Hepatocyte (in vitro differentiated cells): ENCODE measurements around the gene PNRC2. TPM values are rescaled to one million over a fixed set of nuclear protein-coding genes. Genes with fewer than 3 reads are reported as not detected.
"Not testable (repeated sequence)": the region's sequence is repeated elsewhere in the genome, so short reads cannot be mapped to it uniquely, and the experiment has no call there.

Experiments used
- DNase-seq: peaks from one replicate; pipeline ENCODE4 v3.0.0-alpha.2; 2016; ENCODE audit warnings: low spot score
- H2AFZ ChIP-seq: fragments of 200-600 bp; sonication (generic); 2 replicates; pipeline ENCODE4 v1.6.0; 2016; ENCODE audit warnings: antibody characterized with exemption, mild to moderate bottlenecking
- H3K27ac ChIP-seq: fragments of 200-600 bp; sonication (generic); 2 replicates; pipeline ENCODE4 v1.5.1; 2016; ENCODE audit warnings: mild to moderate bottlenecking
- H3K27me3 ChIP-seq: fragments of 200-600 bp; sonication (generic); 2 replicates; pipeline ENCODE4 v1.6.1; 2016
- H3K36me3 ChIP-seq: fragments of 200-600 bp; sonication (generic); replicated peaks from 2 replicates; pipeline ENCODE4 v1.5.1; 2016; ENCODE audit warnings: low read depth; ENCODE audit not compliant: insufficient read depth
- H3K4me1 ChIP-seq: fragments of 200-600 bp; sonication (generic); 2 replicates; pipeline ENCODE4 v1.5.1; 2016; ENCODE audit warnings: mild to moderate bottlenecking, moderate library complexity; ENCODE audit not compliant: insufficient read depth
- H3K4me2 ChIP-seq: fragments of 200-600 bp; sonication (generic); 2 replicates; pipeline ENCODE4 v1.6.0; 2016
- H3K4me3 ChIP-seq: fragments of 200-600 bp; sonication (generic); 2 replicates; pipeline ENCODE4 v1.5.1; 2016; ENCODE audit warnings: mild to moderate bottlenecking
- H3K79me2 ChIP-seq: fragments of 200-600 bp; sonication (generic); 2 replicates; pipeline ENCODE4 v1.6.0; 2017; ENCODE audit warnings: mild to moderate bottlenecking
- H3K9me2 ChIP-seq: fragments of 200-600 bp; sonication (generic); replicated peaks from 2 replicates; pipeline ENCODE4 v1.6.0; 2017; ENCODE audit warnings: mild to moderate bottlenecking; ENCODE audit not compliant: insufficient read depth
- H3K9me3 ChIP-seq: fragments of 200-600 bp; sonication (generic); 2 replicates; pipeline ENCODE4 v1.5.1; 2016; ENCODE audit warnings: low read depth, mild to moderate bottlenecking
- H4K20me1 ChIP-seq: fragments of 200-600 bp; sonication (generic); 2 replicates; pipeline ENCODE4 v1.6.0; 2016; ENCODE audit warnings: mild to moderate bottlenecking; ENCODE audit not compliant: insufficient read depth, poor library complexity, severe bottlenecking
- EZH2 ChIP-seq: fragments of 200-600 bp; sonication (generic); IDR thresholded peaks from 2 replicates; pipeline ENCODE4 v1.6.1; 2016; ENCODE audit warnings: antibody characterized with exemption, mild to moderate bottlenecking, borderline replicate concordance
- EZH2phosphoT487 ChIP-seq: fragments of 200-600 bp; sonication (generic); IDR thresholded peaks from one replicate; pipeline ENCODE4 v1.6.1; 2018; ENCODE audit warnings: antibody characterized with exemption, mild to moderate bottlenecking, low read depth, moderate library complexity; ENCODE audit not compliant: unreplicated experiment, severe bottlenecking
- WGBS: methylation state at CpG from one replicate; pipeline ENCODE4 v1.1.6; 2016; ENCODE audit warnings: low lambda C conversion rate; ENCODE audit errors: missing lambda C conversion rate; 5-methylcytosine and 5-hydroxymethylcytosine counted together
- polyA plus RNA-seq: library from polyadenylated mRNA; unstranded; fragments of >200 nt; fragmentation: Nextera tagmentation; extraction: Ambion mirVana; gene quantifications from 2 replicates; pipeline ENCODE4 v1.2.1, GENCODE V29; 2016
- total RNA-seq: library from RNA; depleted of rRNA; stranded (reverse); fragments of >200 nt; gene quantifications from 2 replicates; pipeline ENCODE4 v1.2.3, GENCODE V29; 2014
- TF ChIP-seq, protein P1 (sequence below): fragments of 200-600 bp; sonication (generic); IDR thresholded peaks from 2 replicates; pipeline ENCODE4 v1.5.1; 2016; ENCODE audit warnings: antibody characterized with exemption, mild to moderate bottlenecking; ENCODE audit not compliant: poor library complexity

The PNRC2 gene
- total and polyA plus RNA-seq, 2 experiments from 2014 or later = 65.8 to 107 TPM

DNA sequence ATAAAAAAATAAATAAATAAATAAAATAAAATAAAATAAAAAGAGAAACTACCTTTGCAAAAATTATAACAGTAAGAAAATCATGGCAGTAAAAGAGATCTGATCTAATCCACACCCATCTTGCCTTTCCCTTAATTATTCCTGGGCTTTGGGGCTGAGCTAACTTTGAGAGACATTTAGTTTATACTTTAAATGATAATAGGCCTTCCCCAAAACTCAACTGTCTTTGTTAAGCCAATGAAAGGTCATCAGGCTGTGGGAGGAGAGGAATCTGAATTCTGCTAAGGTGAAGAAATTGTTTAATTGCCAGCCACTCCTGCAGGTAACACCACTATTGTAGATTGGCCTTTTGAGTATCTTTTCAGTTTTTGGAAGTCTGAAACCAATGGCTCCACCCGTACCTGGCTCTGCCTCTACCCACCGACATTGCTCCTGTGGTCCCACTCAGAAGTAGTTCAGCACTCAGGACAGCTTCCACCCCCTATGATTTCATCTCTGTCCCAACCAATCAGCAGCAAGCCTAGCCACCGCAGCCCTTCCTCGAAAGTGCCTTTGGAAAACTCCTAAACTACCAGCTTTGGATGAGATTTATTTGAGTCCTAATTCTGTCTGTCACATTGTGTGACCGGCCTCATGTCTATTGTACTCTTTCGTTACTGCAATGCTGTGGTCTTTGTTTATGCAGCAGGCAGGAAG is 23.0 kb upstream of the PNRC2 start:
- no peak overlapping the region for H3K27ac ChIP-seq
- no peaks in the 10 kb centered on the region for H3K36me3 ChIP-seq
- no peak overlapping the region for H3K4me2 ChIP-seq
- H3K79me2 ChIP-seq = no peaks in the 10 kb centered on the region
- TF ChIP-seq, protein P1, sequence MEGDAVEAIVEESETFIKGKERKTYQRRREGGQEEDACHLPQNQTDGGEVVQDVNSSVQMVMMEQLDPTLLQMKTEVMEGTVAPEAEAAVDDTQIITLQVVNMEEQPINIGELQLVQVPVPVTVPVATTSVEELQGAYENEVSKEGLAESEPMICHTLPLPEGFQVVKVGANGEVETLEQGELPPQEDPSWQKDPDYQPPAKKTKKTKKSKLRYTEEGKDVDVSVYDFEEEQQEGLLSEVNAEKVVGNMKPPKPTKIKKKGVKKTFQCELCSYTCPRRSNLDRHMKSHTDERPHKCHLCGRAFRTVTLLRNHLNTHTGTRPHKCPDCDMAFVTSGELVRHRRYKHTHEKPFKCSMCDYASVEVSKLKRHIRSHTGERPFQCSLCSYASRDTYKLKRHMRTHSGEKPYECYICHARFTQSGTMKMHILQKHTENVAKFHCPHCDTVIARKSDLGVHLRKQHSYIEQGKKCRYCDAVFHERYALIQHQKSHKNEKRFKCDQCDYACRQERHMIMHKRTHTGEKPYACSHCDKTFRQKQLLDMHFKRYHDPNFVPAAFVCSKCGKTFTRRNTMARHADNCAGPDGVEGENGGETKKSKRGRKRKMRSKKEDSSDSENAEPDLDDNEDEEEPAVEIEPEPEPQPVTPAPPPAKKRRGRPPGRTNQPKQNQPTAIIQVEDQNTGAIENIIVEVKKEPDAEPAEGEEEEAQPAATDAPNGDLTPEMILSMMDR = no peak
- TF ChIP-seq EZH2 (no peak), EZH2phosphoT487 (no peak)
- 22% methylated on average over 6 of the region's 6 CpGs for WGBS
- H4K20me1 ChIP-seq = no peaks in the 10 kb centered on the region
- no peak overlapping the region for H3K4me3 ChIP-seq
- no peaks in the 10 kb centered on the region for H3K27me3 ChIP-seq
- no peak overlapping the region for H2AFZ ChIP-seq
- no peaks in the 10 kb centered on the region for H3K9me3 ChIP-seq
- no peak for DNase-seq
- H3K4me1 ChIP-seq = no peaks in the 10 kb centered on the region
- H3K9me2 ChIP-seq = no peaks in the 10 kb centered on the region

DNA sequence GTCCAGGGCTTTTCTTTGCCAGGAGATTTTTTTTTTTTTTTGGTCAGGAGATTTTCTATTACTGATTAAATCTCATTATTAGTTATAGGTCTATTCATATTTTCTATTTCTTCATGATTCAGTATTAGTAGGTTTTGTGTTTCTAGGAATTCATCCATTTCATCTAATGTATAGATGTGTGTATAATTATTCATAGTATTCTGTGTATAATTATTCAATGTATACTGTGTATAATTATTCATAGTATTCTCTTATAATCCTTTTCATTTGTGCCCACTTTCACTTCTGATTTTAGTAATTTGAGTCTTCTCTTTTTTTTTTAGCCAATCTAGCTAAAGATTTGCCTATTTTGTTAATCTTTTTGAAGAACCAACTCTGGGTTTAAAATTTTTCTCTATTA is 12.3 kb upstream of the PNRC2 start:
- TF ChIP-seq EZH2 (no peak), EZH2phosphoT487 (no peak)
- TF ChIP-seq, protein P1 = no peak
- no peak overlapping the region for H3K4me2 ChIP-seq
- no peak for DNase-seq
- H3K79me2 ChIP-seq = no peaks in the 10 kb centered on the region
- H3K36me3 ChIP-seq = no peaks in the 10 kb centered on the region
- no peaks in the 10 kb centered on the region for H3K4me1 ChIP-seq
- H3K27ac ChIP-seq = no peak overlapping the region
- no peaks in the 10 kb centered on the region for H3K9me3 ChIP-seq
- no peak overlapping the region for H2AFZ ChIP-seq
- H3K4me3 ChIP-seq = no peak overlapping the region
- no peaks in the 10 kb centered on the region for H4K20me1 ChIP-seq
- no peaks in the 10 kb centered on the region for H3K9me2 ChIP-seq
- H3K27me3 ChIP-seq = no peaks in the 10 kb centered on the region

DNA sequence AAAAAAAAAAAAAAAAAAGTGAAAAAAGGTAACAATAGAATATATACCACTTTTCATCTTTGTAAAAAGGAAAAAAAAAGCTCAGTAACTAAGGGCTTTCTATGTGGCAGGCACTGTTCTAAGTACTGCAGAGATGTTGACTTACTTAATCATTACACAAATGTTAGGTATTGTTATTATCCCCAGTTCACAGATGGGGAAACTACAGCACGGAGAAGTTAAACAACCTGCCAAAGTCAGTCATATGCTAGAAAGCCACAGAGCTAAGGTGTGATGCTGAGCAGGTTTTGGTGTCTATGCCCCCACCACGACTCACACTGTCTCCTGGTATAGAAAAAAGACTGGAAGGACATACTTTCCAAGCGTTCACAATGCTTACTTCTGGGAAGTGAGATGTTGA is 6.6 kb upstream of the PNRC2 start:
- H3K9me2 ChIP-seq = no peaks in the 10 kb centered on the region
- no peaks in the 10 kb centered on the region for H3K9me3 ChIP-seq
- H3K27me3 ChIP-seq = no peaks in the 10 kb centered on the region
- no peak overlapping the region for H3K27ac ChIP-seq
- WGBS = 81% methylated on average over 3 of the region's 3 CpGs
- no peak overlapping the region for H3K4me2 ChIP-seq
- no peaks in the 10 kb centered on the region for H3K36me3 ChIP-seq
- H3K4me3 ChIP-seq = no peak overlapping the region
- no peaks in the 10 kb centered on the region for H4K20me1 ChIP-seq
- H3K79me2 ChIP-seq = no peaks in the 10 kb centered on the region
- DNase-seq = no peak
- TF ChIP-seq, protein P1 = no peak
- no peak for TF ChIP-seq EZH2
- no peak for TF ChIP-seq EZH2phosphoT487
- H3K4me1 ChIP-seq = no peaks in the 10 kb centered on the region
- no peak overlapping the region for H2AFZ ChIP-seq

DNA sequence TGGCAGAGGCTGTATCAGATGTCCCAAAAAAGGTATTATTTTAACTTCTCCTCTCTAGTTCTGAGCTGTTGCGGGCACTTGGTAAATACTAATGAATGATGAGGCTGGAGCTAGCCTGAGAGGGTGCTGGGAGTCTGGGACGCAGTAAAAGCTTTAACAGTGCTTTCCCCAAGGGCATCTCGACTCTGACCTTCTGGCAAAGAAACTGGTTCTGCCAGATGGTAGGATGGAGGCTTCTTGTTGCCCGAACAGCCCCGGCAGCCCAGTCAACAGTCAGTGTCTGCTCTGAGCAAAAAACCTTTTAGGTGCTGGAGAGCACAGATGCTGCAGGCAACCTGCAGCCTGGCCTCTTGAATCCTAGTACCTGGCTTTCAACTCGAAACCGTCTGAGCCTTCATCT is 2.5 kb upstream of the PNRC2 start:
- Histone ChIP-seq H3K27ac (no peak overlapping the region), H3K79me2 (peaks cover 22% of the 10 kb centered on the region), H3K4me3 (no peak overlapping the region), H3K9me3 (no peaks in the 10 kb centered on the region), H3K9me2 (no peaks in the 10 kb centered on the region), H3K36me3 (no peaks in the 10 kb centered on the region), H4K20me1 (peaks cover 8% of the 10 kb centered on the region), H3K4me2 (no peak overlapping the region), H3K27me3 (no peaks in the 10 kb centered on the region), H3K4me1 (no peaks in the 10 kb centered on the region), H2AFZ (no peak overlapping the region)
- DNase-seq = peak; percentile 28
- TF ChIP-seq, protein P1 = no peak
- TF ChIP-seq EZH2 (no peak), EZH2phosphoT487 (no peak)
- WGBS = 37% methylated on average over 7 of the region's 7 CpGs

DNA sequence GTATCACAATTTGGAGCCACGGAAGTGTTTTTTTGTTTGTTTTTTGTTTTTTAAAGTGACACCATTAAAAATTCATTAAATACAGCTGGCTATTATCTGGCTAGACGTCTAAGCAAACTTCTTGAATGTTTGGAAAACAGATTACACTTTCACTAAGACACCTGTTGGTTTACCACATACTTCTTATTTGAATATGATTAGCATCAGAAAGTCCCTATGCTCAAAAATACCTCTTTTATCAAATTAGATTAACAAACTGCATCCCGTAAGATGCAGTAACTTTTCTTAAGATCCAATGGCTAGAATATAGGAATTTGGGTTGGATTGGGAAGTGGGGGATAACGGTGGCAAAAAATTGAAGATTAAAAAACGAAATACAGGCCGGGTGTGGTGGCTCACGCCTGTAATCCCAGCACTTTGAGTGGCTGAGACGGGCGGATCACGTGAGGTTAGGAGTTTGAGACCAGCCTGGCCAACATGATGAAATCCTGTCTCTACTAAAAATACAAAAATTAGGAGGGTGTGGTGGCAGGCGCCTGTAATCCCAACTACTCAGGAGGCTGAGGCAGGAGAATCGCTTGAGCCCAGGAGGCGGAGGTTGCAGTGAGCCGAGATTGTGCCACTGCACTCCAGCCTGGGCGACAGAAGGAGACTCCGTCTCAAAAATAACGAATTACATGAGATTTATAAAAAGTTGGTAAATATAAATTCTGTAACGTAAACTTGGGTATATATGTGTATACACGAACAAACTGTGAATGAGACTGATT is 1.4 kb upstream of the PNRC2 start:
- Histone ChIP-seq H3K79me2 (peaks cover 22% of the 10 kb centered on the region), H3K4me2 (peak overlapping the region; percentile 81), H3K27ac (peak overlapping the region; percentile 93), H2AFZ (peak overlapping the region; percentile 47), H3K4me3 (peak overlapping the region; percentile 38)
- not testable (repeated sequence) for DNase-seq, H3K4me1 ChIP-seq, H3K27me3 ChIP-seq, H3K36me3 ChIP-seq, H4K20me1 ChIP-seq, H3K9me2 ChIP-seq, H3K9me3 ChIP-seq
- WGBS = 79% methylated on average over 19 of the region's 19 CpGs
